Measurements from ENCODE around the gene NRG2.

DNA sequence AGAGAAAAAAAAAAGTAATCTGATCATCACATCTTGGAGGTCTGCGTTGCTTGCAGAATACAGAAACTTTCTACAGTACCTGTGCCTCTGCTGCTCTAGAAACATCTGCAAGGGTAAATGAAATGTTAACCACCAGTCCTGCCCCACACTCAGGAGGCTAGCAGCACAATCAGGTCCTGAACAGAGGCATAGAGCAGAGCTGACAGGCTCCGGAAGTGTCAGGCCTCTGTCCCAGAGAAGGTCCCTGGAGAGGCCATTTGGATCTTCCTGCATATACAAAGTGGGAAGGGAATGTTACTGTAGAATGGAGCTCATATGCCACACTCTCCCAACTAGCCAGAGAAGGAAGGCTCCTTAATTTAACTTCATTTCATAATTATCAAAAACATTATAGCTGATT lies 7.2 kb downstream of the NRG2 start:
- TF ChIP-seq CTCF (IDR thresholded peaks at IDR 0.05 in 8 of 11, conservative IDR thresholded peaks at IDR 0.05 in 3 of 11): no peak
- no peak for TF ChIP-seq POLR2A (IDR thresholded peaks at IDR 0.05)
